GOT3 (cell line): ENCODE results near the gene PCDH9.

Experiments used
- DNase-seq: peaks from one replicate; lab custom pipeline; 2025; ENCODE audit warnings: mixed read lengths; lab: John Stamatoyannopoulos, UW

PCDH9 gene

DNA sequence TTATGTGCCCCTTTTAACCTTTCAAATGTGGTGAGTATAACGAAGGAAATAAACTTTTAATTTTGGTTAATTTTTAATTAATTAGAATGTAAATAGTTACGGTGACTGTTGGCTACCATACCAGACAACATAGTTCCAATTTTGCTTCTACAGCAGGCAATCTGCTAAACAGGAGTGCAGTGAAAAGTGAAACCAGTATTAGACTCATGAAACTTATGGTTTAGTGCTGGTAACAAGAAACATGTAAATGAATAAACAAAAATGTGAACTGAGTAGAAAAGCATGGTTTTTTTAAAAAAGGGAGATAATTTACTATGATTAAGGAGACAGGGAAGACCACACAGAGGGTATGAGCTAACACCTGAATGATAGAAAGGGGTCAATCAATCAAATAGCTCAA, 478.4 kb downstream of the PCDH9 start:
- no peak for DNase-seq

DNA sequence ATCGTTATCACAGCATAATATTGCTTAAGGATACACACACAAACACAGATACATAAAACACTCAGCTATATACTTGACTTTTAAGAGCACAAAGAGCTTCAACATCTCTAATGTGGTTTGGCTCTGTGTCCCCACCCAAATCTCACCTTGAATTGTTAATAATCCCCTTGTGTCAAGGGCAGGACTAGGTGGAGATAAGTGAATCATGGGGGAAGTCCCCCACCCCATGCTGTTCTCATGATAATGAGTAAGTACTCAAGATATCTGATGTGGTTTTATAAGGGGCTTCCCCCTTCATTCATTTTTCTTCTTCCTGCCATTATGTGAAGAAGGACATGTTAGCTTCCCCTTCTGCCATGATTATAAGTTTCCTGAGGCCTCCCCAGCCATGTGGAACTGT, 481.4 kb downstream of the PCDH9 start:
- no peak for DNase-seq

DNA sequence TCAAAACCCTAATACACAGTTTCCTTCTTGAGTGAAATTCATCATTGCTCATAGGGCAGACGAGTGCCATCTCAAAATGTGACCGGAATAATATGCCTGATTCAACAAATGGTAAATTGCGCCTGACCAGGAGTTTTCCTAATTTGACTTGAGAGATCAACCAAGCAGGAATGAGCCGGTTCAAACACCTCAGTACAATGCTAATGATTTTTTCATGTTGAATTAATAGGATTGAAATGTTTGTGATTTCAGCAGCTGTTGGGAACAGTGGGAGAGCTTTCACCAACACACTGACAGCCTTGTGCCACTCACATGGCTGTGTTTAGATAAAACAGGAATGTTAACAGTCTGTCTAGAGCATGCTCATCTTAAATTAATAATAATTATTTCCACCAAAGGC, 484.8 kb downstream of the PCDH9 start:
- DNase-seq: no peak

DNA sequence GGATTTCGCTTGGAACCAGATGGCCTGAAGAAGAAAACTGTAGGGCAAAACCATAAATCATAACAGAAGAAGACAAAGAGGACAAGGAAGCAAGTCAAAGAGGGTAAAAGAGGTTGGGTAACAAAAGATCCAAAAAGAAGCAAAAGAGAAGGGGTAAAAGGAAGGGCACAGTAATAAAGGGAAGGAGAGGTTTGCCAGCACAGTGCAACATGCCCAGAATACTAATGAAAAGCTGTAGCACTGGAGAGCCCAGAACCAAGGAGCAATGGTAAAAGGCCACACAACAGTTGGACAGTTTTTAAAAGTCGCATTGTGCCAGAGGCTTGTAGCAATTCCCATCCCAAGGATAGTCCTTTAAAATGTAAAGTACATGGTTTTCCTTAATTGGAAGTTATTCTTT, 506.6 kb downstream of the PCDH9 start:
- DNase-seq: no peak

DNA sequence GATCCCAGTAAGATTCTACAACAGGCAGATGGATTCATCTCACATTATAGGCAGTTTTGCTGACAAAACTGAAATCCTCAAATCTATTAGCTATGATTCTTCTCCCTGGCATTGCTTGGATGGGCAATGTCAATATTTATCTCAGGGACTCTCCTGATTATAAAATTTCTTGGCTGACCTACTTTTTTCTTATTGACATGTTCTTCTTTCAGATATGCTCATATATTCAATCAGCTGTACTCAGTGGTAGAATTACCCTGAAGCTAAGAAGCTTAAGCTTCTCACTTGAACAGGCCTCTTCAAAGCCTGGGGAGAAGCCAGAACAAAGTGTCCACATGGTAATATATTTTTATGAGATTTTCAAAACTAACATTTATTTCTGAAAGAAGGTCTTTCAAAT, 513.6 kb downstream of the PCDH9 start:
- no peak for DNase-seq

DNA sequence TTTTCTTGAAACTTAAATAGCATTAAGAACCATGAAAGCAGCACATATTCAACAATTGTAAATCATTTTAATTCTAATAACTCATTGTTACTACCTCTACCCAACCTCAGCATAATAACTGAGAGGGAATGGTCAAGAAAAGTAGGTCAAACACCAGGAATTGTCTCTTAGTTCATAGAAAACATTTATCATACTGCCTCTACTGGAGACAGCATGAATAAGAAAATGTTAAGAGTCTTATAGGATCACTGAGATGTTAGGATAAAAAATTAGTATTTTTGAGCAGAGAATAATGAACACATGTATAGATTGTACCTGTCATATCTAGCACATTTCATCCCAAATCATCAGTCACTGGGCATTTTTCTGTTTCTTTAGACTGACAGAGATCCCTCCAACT, 515.3 kb downstream of the PCDH9 start:
- DNase-seq: no peak

DNA sequence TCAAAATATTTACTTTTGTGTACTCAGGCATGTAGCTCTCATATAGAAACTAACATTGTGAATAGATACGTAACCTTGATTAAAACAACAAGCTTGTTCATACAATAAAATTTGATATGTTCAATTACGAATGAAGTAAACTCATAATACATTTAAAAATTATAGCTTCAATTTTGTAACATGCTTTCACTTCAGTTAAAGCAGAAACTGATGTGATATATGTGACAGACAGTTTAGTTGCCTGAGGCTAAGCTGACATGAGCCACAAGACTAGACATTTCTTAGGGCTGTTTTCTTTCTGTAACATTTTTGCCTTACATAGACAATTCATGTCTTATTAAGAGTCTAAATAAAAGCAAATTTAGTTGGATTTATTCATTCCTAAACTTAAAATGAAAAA, 526.0 kb downstream of the PCDH9 start:
- DNase-seq: no peak

DNA sequence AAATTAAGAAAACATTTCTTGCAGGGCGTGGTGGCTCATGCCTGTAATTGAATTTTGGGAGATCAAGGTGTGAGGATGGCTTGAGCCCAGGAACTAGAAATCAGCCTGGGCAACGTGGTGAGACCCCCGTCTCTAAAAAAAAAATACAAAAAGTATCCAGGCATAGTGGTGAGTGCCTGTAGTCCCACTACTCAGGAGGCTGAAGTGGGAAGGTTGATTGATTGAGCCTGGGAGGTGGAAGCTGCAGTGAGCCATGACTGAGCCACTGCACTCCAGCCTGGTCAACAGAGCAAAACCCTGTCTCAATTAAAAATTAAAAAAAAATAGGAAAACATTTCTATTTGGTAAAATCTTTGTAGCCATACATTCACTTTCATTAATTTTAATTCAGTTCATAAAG, 526.5 kb downstream of the PCDH9 start:
- DNase-seq: no peak

DNA sequence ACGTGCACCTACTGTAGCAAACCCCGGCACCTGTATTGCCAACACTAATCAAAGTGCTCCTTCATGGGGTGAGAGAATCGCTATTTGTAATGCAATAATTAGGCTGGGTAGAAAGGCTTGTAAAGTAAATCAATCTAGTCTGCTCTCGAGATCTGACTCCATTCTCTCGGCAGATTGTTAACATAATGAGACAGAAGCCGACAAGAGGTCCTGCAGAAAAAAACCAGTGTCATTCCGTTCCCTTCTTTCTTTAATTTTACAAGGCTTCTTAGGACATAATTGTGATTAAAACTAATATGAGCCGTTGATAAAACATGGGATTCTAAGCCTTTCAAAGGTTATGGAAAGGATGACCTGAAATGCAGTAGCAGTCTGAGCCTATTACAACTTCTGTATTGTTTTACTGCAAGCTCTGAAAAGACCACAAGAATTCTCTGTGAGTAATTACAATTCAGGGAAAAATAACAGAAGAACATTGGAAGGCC, 530.0 kb downstream of the PCDH9 start:
- no peak for DNase-seq

DNA sequence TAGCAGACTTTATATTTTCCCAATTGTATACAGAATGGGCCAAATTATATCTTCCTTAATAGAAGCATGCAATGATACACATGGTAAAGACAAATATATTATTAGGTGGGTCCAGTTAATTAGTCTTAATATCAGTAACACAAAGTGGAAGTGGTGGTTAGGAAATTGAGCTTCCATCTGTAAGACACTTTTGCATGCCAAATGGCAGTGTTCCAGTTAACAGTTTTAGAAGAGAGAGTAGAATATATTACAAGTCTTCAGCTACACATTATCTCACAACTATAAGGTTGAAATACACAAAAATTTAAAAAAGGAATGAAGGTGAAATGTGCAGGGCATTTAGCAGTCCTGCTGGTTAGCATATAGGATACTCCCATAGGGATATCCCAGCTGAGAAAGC, 536.5 kb downstream of the PCDH9 start:
- DNase-seq: no peak

DNA sequence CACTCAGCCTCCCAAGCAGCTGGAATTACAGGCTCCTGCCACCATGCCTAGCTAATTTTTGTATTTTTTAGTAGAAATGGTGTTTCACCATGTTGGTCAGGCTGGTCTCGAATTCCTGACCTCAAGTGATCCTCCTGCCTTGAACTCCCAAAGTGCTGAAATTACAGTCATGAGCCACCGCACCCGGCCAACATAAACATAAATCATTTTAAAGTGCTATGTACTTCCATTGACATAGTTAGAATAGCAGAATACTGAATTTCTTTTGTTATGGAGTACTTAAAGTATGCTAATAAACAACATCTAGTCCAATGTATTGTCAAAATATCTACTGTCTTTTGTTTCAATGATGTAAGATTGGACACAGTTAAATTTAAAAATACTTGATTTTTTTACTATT, 539.0 kb downstream of the PCDH9 start:
- DNase-seq: no peak

DNA sequence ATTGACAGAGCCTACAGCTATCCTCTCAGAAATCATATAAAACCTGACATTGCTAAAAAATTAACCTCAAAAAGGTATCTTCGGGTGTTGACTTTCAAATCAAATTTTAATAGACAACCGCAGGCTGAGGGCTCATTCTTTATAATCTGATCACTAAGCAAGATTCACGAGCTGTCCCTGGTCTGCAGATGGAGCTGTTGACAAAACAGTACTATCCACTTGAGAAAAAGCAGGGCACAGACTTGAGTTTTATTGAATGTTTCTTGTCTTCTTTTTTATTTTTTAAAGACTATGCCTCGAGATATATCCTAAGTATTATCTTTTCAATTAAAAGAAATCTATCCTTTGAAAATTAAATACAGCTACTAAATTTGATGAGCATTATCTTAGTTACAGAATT, 540.5 kb downstream of the PCDH9 start:
- DNase-seq: no peak

DNA sequence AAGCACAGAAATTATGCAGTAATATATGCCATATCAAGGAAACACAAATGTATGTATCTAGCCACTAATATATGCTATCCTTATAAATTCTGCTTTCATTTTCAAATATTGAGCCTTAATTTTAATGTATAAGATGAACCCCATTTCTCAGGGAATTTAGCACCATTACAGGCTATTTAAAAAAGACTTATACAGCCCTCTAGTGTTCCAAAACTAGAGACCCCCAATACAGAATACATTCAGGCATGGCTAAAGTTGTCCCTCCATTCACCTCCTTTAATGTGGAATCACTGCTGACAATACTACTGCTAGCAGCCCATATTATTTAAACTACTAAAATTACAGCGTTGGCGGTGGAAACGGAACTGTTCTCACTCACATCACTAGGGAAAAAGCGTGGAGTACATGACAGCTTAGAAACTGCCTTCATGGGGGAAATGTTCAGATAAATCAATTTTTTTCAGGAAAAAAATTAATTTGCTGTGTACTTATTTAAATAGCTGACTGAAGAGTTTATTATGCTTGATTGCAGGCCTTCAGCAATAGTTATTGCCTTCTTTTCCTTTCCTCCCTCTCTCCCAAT, 541.0 kb downstream of the PCDH9 start:
- no peak for DNase-seq

DNA sequence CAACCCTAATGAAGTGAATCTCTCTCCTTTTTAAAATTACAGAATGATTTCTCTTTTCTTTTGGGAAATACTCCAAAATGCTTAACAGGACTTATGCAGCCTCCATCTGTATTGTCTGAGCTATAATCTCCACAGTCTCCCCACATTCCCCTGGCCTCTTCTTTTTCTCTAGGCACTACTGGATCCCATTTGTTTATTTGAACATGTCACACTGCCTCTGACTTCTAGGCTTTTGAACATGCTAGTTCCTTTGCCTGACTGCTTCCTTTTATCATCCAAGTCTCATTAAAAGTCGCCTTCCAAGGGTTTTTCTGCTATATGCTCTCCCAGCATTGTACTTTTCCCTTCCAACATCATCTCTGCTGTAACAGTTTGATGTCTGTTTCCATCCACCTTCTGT, 548.7 kb downstream of the PCDH9 start:
- no peak for DNase-seq

DNA sequence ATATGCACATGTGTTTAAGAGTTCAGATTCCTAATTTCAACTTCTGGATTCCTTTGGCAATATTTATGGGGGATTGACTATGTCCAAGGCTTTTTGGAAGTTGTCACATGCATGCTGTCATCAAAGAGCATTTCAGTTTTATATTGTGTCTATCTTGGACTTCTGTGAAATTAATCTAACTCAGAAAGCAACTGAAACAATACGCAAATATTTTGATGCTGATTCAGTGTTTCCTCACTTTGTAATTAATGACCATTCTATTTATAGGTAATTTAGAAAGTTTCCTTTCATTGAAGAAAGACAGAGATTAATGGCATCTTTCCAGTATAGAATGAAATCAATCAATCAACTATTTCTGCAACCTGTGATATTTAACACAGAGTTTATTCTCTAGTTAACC, 550.1 kb downstream of the PCDH9 start:
- DNase-seq: no peak

DNA sequence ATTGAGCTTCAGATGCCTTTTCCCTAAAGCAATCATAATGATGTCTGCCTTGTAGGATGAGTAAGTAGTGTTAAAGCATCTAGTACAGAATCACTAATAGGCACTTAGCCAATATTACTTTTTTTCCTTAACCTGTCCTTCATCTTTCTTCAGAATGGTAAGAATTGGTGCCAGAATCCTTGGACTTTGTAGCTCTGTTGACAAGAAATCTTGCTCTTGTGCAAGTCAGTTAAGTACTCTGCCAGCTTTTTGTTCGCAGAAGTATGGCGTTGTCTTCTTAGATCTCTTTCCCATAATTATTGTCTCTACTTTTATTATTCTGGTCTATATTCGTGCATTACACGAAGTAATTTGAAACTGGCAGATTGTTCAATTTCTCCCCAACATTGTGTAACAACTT, 554.5 kb downstream of the PCDH9 start:
- DNase-seq: no peak

DNA sequence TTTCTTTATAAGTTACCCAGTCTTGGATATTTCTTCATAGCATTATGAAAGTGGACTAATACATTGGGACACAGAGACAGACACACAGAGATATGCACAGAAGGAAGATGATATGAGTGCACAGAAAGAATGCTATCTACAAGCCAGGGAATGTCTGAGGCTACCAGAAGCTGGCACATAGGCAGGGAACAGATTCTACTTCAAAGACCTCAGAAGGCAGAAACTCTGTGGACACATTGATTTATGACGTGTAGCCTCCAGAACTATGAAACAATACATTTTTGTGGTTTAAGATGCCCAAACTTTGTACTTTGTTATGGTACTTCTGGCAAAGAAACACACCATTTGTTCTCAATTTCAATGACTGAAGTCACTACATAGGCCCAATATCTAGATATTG, 556.7 kb downstream of the PCDH9 start:
- DNase-seq: no peak

DNA sequence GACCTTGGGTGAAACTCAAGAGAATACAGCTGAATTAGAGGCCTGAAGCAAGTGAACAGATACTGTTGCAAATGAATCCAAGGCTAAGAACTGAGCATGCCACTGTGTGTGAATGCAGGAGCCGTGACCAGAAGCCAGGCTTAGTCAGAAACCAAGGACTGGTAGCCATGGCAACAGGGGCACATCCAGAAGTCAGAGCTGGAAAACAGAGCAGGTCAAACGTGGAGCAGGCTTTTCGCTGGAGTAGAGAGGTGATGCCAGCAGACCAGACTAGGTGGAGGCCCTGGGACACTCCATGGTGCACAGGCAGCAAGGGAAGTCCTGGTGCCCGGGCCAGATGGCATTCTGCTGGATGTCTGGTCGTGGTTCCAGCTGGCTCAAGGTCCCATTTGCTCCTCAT, 564.1 kb downstream of the PCDH9 start:
- DNase-seq: peak; percentile 28

DNA sequence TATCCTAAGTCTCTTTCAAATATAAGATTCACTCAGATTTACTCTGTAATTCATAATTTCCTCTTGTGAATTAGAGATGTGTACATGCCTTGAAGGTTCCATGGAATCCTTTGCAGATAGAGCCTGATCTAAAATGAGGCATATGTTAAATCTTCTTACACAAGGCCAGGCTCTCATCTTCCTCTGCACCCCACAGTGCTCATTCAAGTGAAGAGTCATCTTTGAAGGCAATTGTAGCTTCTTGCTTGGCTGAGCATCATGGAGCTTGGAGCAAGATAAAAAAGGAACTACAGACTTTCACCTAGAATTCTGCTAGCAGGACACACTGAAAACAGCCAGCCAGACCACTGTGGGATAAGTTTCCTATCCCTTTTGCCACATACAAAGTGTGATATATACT, 566.4 kb downstream of the PCDH9 start:
- DNase-seq: no peak

DNA sequence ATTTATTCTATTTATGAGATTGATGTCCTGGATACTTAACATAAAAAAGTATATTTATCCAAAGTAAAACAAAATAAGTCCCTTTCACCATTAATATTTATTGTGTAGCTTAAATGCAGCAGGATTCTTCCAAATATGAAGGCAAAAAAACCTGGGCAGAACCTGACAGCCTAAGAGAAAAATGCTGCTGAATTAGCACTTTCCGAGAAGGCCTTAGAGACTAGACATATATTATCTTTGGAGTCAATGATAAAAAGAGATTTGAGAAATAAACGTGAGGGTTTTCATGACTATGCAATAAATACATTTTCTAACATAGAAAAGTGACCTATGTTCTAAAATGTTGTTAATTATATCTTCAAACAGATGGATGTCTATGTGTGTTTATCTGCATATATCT, 566.9 kb downstream of the PCDH9 start:
- no peak for DNase-seq

DNA sequence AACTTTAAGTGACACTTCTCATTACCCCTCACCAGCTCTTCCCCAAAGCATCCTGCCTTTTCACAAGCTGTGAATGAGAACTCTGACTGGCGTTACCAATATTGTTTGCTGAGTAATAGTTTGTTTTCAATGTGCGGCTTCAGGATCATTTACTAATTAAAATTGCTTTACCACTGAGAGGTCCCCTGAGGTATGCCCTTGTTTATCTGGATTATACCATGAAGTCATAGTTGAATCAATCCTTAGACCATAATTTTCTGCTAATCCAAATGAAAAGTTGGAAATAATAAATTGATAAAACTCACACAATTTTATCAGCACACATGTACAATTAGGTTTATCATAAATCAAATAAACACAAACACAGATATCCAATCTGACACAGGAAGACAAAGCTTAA, 568.8 kb downstream of the PCDH9 start:
- DNase-seq: no peak

DNA sequence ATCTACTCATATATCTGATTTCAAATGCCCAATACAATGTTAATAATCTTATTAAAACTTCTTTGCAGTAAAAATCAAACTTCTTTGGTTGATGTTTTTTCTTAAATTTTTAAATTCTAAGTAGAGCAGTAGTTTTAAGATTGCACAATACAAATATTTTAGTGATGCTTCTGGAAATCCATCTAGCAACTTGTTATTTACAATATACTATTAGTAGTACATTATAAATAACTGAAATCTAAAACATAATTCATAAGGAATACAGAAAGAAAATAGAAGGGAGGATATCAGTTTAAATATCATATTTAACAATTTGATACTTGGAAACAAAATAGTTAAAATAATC, 569.7 kb downstream of the PCDH9 start:
- no peak for DNase-seq

DNA sequence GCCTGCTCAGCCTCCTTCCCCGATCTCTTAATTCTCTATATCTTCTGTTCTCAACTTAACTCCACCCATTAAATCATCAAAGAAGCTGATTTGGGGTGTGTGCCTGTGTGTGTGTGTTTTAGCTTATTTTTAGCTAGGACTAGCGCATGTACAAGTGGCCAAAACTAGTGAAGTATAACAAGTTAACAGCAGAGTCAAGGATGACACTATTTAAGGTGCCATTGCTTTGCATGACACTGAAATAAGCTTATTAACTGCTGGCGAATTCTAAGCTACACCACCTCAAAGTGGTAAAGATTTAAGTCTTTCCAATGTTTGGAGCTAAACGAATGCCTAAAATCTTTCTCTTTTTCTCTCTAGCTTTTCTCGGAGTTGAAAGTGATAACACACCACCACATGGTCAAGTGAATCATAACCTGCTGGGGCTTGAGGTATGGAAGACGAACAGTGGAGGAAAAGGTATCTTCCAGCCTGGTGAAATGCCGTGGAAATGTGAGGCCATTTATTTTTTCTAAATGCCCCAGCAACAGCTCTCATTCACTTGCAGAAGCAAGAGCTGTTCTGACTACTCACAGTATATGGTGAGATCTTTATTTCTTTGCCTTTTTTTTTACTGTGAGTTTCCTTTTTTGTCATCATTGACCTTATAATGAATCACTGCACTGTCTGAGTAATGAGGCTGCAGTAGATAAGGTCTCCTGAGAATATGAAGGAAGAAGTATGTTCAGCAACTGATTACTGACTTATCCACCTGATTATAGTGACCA, 570.3 kb downstream of the PCDH9 start:
- no peak for DNase-seq

DNA sequence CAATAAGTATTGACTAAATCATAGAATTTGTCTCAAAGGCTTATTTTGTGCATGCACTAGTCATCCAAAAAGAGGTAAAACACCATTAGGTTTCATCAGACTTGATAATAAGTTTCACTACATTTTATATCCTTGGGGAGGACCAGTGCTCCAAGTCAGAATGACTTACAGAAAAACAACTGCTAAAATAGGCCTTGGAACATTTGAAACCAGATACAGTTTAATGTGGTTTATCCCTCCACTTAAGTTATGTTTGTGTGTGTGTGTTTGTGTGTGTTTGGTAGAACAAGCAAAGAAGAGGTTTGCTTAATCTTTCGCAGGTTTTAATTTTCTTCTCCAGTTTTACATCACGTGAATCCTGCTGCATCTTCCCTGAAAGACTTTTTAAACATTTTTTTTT, 570.9 kb downstream of the PCDH9 start:
- no peak for DNase-seq
